CD14-positive monocyte (primary cell): ENCODE data around the gene TGDS. TPM values are rescaled to one million over a fixed set of nuclear protein-coding genes. Genes with fewer than 3 reads are reported as not detected.
"Not testable (repeated sequence)": the region's sequence is repeated elsewhere in the genome, so short reads cannot be mapped to it uniquely, and the experiment has no call there.

Source experiments
- DNase-seq, 3 donors: peaks; one replicate each; pipeline ENCODE4 v3.0.0-alpha.2; 2011 to 2022
- H2AFZ ChIP-seq: 2 replicates; pipeline ENCODE4 v1.6.0; 2012; ENCODE audit warnings: mild to moderate bottlenecking, low read depth, low read length, inconsistent platforms; ENCODE audit not compliant: insufficient read depth, poor library complexity, severe bottlenecking
- H3K27ac ChIP-seq, 2 donors: 1 replicate in 1 of 2; 2 replicates in 1 of 2; pipeline ENCODE4 v1.5.1; 2012 to 2013; ENCODE audit warnings: low read length in 2 of 2, control low read depth in 1 of 2, inconsistent platforms in 1 of 2, low read depth in 1 of 2, mild to moderate bottlenecking in 1 of 2
- H3K27me3 ChIP-seq, 2 donors: one replicate each; pipeline versions ENCODE4 v1.6.0 to v1.6.1; 2011 to 2013; ENCODE audit warnings: low read length in 2 of 2; ENCODE audit not compliant: control insufficient read depth in 2 of 2, insufficient read depth in 2 of 2
- H3K36me3 ChIP-seq, 2 donors: replicated peaks in 1 of 2; 1 replicate in 1 of 2; 2 replicates in 1 of 2; pipeline versions ENCODE4 v1.5.1 to v1.6.1; 2012 to 2013; ENCODE audit warnings: low read length in 2 of 2, control low read depth in 1 of 2, inconsistent platforms in 1 of 2, mild to moderate bottlenecking in 1 of 2; ENCODE audit not compliant: insufficient read depth in 2 of 2, control insufficient read depth in 1 of 2
- H3K4me1 ChIP-seq, 2 donors: 1 replicate in 1 of 2; 2 replicates in 1 of 2; pipeline versions ENCODE4 v1.5.1 to v1.6.1; 2012 to 2013; ENCODE audit warnings: low read length in 2 of 2, control low read depth in 1 of 2, inconsistent platforms in 1 of 2, mild to moderate bottlenecking in 1 of 2, moderate library complexity in 1 of 2; ENCODE audit not compliant: insufficient read depth in 2 of 2, control insufficient read depth in 1 of 2
- H3K4me2 ChIP-seq: replicated peaks from 2 replicates; pipeline ENCODE3; 2012; ENCODE audit warnings: low read length, moderate library complexity, mild to moderate bottlenecking; ENCODE audit not compliant: poor library complexity, severe bottlenecking; ENCODE audit errors: extremely low read depth
- H3K4me3 ChIP-seq, 3 experiments: fragments of 200-600 bp in 1 of 3; sonication (generic) in 1 of 3; replicated peaks in 1 of 3; 1 replicate in 2 of 3; 2 replicates in 1 of 3; pipeline ENCODE4 v1.5.1; 2011 to 2013; ENCODE audit warnings: low read length in 3 of 3, mild to moderate bottlenecking in 3 of 3, control low read depth in 2 of 3, low read depth in 2 of 3, inconsistent platforms in 1 of 3, moderate library complexity in 1 of 3
- H3K79me2 ChIP-seq: 2 replicates; pipeline ENCODE4 v1.6.0; 2012; ENCODE audit warnings: mild to moderate bottlenecking, control low read depth, inconsistent platforms, low read length, moderate library complexity; ENCODE audit not compliant: insufficient read depth
- H3K9ac ChIP-seq: 2 replicates; pipeline ENCODE4 v1.6.0; 2017; ENCODE audit warnings: low read length, mild to moderate bottlenecking; ENCODE audit not compliant: insufficient read depth, poor library complexity, severe bottlenecking
- H3K9me3 ChIP-seq, 2 donors: replicated peaks in 1 of 2; 1 replicate in 1 of 2; 2 replicates in 1 of 2; pipeline versions ENCODE4 v1.5.1 to v1.6.1; 2012 to 2013; ENCODE audit warnings: low read length in 2 of 2, control low read depth in 1 of 2; ENCODE audit not compliant: control insufficient read depth in 1 of 2, insufficient read depth in 1 of 2
- H4K20me1 ChIP-seq: 2 replicates; pipeline ENCODE4 v1.6.0; 2012; ENCODE audit warnings: mild to moderate bottlenecking, low read length, control low read depth, moderate library complexity; ENCODE audit not compliant: insufficient read depth
- H3K27ac Mint-ChIP-seq, 7 donors: one replicate each; pipeline ENCODE4 v1.8.0; 2020; ENCODE audit warnings: mild to moderate bottlenecking in 7 of 7, mixed read lengths in 7 of 7, moderate library complexity in 6 of 7, inconsistent platforms in 2 of 7
- H3K27me3 Mint-ChIP-seq, 3 donors: one replicate each; pipeline ENCODE4 v1.8.0; 2021 to 2022; ENCODE audit warnings: low read depth in 3 of 3, mild to moderate bottlenecking in 3 of 3, mixed read lengths in 3 of 3, moderate library complexity in 3 of 3, inconsistent platforms in 1 of 3
- H3K36me3 Mint-ChIP-seq, 2 donors: one replicate each; pipeline ENCODE4 v1.8.0; 2020; ENCODE audit warnings: mixed read lengths in 2 of 2, inconsistent platforms in 1 of 2, mild to moderate bottlenecking in 1 of 2
- H3K4me1 Mint-ChIP-seq: one replicate; pipeline ENCODE4 v1.8.0; 2020; ENCODE audit warnings: mild to moderate bottlenecking, mixed read lengths
- H3K4me3 Mint-ChIP-seq, 2 donors: one replicate each; pipeline ENCODE4 v1.8.0; 2020; ENCODE audit warnings: mild to moderate bottlenecking in 2 of 2, mixed read lengths in 2 of 2, moderate library complexity in 1 of 2
- H3K9me3 Mint-ChIP-seq, 7 donors: one replicate each; pipeline ENCODE4 v1.8.0; 2020 to 2022; ENCODE audit warnings: mixed read lengths in 7 of 7, mild to moderate bottlenecking in 6 of 7, moderate library complexity in 6 of 7, inconsistent platforms in 2 of 7
- CTCF ChIP-seq: fragments of 200-600 bp; IDR thresholded peaks from one replicate; pipeline ENCODE4 v1.8.0; 2022; ENCODE audit warnings: antibody characterized with exemption, mild to moderate bottlenecking
- WGBS: methylation state at CpG from one replicate; pipeline ENCODE4 v1.1.5; 2013; ENCODE audit warnings: missing lambda C conversion rate; ENCODE audit not compliant: insufficient coverage; 5-methylcytosine and 5-hydroxymethylcytosine counted together
- intact Hi-C, 2 donors: fragments of 100-400 bp; cut with micrococcal nuclease; formaldehyde crosslinking; loops; one replicate each; pipeline versions ENCODE4 v1.15.0 to v1.15.1; 2023
- polyA plus RNA-seq, 3 donors: library from polyadenylated mRNA; depleted of rRNA in 1 of 3; unstranded in 2 of 3; stranded (reverse) in 1 of 3; fragments of 300-500 nt in 2 of 3; fragments of >200 nt in 1 of 3; fragmentation: Illumina TruSeq in 2 of 3; gene quantifications; 1 replicate in 2 of 3; 2 replicates in 1 of 3; pipeline ENCODE4 v1.2.3, GENCODE V29; 2012 to 2021

The TGDS gene
- polyA plus RNA-seq, 3 donors: 5.2 to 6.8 (median 5.6) TPM

- H3K4me1 ChIP-seq, H4K20me1 ChIP-seq, H3K9ac ChIP-seq, H3K27ac Mint-ChIP-seq, H3K9me3 ChIP-seq, H3K27me3 Mint-ChIP-seq, H3K36me3 Mint-ChIP-seq, DNase-seq, intact Hi-C loops, H2AFZ ChIP-seq, H3K4me3 ChIP-seq, H3K4me3 Mint-ChIP-seq, H3K79me2 ChIP-seq, H3K36me3 ChIP-seq, H3K27me3 ChIP-seq, H3K4me2 ChIP-seq, H3K27ac ChIP-seq, H3K4me1 Mint-ChIP-seq: not testable (repeated sequence)
- WGBS: 84% methylated on average over 7 of the region's 7 CpGs
- H3K9me3 Mint-ChIP-seq: peaks cover 3 to 23% (median 7%) of the 10 kb centered on the region in 7 donors
Measured at GRCh38 chr13:94526956-94527355, 69.0 kb downstream of the TGDS start.

- Histone ChIP-seq H2AFZ (no peak overlapping the region), H3K27me3 (no peaks in the 10 kb centered on the region), H3K4me3 (no peak overlapping the region), H3K4me1 (no peaks in the 10 kb centered on the region), H3K79me2 (no peaks in the 10 kb centered on the region), H3K9me3 (peaks cover 0 to 8% of the 10 kb centered on the region in 2 donors), H3K4me2 (no peak overlapping the region), H3K36me3 (no peaks in the 10 kb centered on the region), H3K27ac (no peak overlapping the region), H4K20me1 (no peaks in the 10 kb centered on the region), H3K9ac (no peak overlapping the region)
- Mint-ChIP-seq H3K27me3 (peaks cover 0 to 3% (median 0%) of the 10 kb centered on the region in 3 donors), H3K27ac (no peak overlapping the region), H3K4me1 (no peaks in the 10 kb centered on the region), H3K4me3 (no peak overlapping the region), H3K36me3 (no peaks in the 10 kb centered on the region), H3K9me3 (peaks cover 3 to 17% (median 6%) of the 10 kb centered on the region in 7 donors)
- intact Hi-C loops: no loop called here
- 92% methylated on average over 2 of the region's 2 CpGs for WGBS
- no peak for TF ChIP-seq CTCF
- DNase-seq: no peak
Measured at GRCh38 chr13:94525781-94526180, 70.2 kb downstream of the TGDS start.
